Activated T-cell treated with anti-CD3 and anti-CD28 coated beads, Interleukin-2, amount 50 U/mL, for 72 hours (primary cell): Measurements from ENCODE around the gene COL26A1. TPM values are rescaled to one million over a fixed set of nuclear protein-coding genes. Genes with fewer than 3 reads are reported as not detected.

Experiments
- ATAC-seq, 2 donors: fragments of 150-1000 bp; cut with Tn5 transposase; replicated peaks in 1 of 2; 2 replicates each; pipeline ENCODE4 v1.10.0; 2021; ENCODE audit warnings: moderate library complexity in 2 of 2, mild to moderate bottlenecking in 1 of 2
- DNase-seq, 2 donors: peaks; one replicate each; pipeline ENCODE4 v3.0.0; 2021 to 2022; ENCODE audit warnings: mixed read lengths in 1 of 2
- H3K27ac Mint-ChIP-seq: one replicate; pipeline ENCODE4 v1.8.0; 2022; ENCODE audit warnings: mild to moderate bottlenecking, moderate library complexity, mixed read lengths
- H3K27me3 Mint-ChIP-seq: one replicate; pipeline ENCODE4 v1.8.0; 2022; ENCODE audit warnings: low read depth, mixed read lengths
- H3K36me3 Mint-ChIP-seq, 2 donors: one replicate each; pipeline ENCODE4 v1.8.0; 2022; ENCODE audit warnings: mixed read lengths in 2 of 2, mild to moderate bottlenecking in 1 of 2; ENCODE audit not compliant: insufficient read depth in 2 of 2
- H3K4me1 Mint-ChIP-seq: one replicate; pipeline ENCODE4 v1.8.0; 2022; ENCODE audit warnings: low read depth, mixed read lengths
- H3K4me3 Mint-ChIP-seq, 2 donors: one replicate each; pipeline ENCODE4 v1.8.0; 2022; ENCODE audit warnings: mild to moderate bottlenecking in 2 of 2, mixed read lengths in 2 of 2, moderate library complexity in 2 of 2
- H3K9me3 Mint-ChIP-seq, 2 donors: one replicate each; pipeline ENCODE4 v1.8.0; 2022; ENCODE audit warnings: mixed read lengths in 2 of 2
- total RNA-seq, 2 donors: library from RNA; stranded (reverse); gene quantifications; one replicate each; pipeline ENCODE4 v1.2.3, GENCODE V29; 2022

The COL26A1 gene
- total RNA-seq, 2 donors from 2014 or later = 0.22 TPM; not detected in 1

DNA sequence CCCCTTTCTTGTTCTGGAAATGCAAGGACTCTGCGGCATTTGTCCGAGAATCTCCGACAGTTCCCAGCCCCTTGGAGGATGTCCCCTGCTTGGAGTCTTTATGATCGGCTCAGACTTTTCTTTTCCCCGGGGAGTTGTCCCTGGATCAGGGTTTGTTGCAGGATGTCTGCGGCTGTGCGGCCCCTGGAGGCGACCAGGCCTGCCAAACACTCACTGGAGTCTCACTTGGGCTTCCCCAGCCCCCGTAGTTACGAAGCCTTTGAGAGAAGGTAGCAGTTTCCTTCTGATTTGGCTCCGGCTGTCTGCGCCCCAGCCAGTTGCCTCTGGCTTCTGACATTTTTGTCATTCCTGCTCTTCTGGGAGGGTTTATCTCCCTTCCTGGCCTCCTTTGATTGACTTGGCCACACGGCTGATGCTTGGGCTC is 16.1 kb downstream of the COL26A1 start:
- no peak for DNase-seq
- ATAC-seq = no peak
- H3K27me3 Mint-ChIP-seq = no peaks in the 10 kb centered on the region
- H3K36me3 Mint-ChIP-seq = no peaks in the 10 kb centered on the region
- no peak overlapping the region for H3K4me3 Mint-ChIP-seq
- H3K27ac Mint-ChIP-seq = no peak overlapping the region
- H3K9me3 Mint-ChIP-seq = no peaks in the 10 kb centered on the region
- no peaks in the 10 kb centered on the region for H3K4me1 Mint-ChIP-seq

DNA sequence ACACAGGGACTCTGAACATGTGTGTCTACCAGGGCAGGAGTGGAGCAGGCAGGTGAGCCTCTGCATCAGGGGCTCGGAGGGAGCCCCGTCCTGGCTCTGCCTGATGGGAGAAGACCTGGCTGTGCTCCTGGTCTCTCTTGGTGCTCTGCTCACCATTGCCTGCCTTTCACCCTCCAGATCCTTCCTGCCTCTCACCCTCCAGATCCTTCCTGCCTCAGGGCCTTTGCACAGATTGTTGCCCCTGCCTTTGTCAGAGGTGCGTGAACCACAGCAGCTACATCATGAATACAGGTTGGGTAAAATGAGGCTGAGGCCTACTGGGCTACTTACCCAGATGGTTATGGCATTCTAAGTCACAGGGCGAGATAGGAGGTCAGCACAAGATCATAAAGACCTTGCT is 16.6 kb downstream of the COL26A1 start:
- H3K27me3 Mint-ChIP-seq = no peaks in the 10 kb centered on the region
- no peaks in the 10 kb centered on the region for H3K4me1 Mint-ChIP-seq
- ATAC-seq = no peak
- no peaks in the 10 kb centered on the region for H3K36me3 Mint-ChIP-seq
- no peak overlapping the region for H3K27ac Mint-ChIP-seq
- no peaks in the 10 kb centered on the region for H3K9me3 Mint-ChIP-seq
- DNase-seq = no peak
- H3K4me3 Mint-ChIP-seq = no peak overlapping the region

DNA sequence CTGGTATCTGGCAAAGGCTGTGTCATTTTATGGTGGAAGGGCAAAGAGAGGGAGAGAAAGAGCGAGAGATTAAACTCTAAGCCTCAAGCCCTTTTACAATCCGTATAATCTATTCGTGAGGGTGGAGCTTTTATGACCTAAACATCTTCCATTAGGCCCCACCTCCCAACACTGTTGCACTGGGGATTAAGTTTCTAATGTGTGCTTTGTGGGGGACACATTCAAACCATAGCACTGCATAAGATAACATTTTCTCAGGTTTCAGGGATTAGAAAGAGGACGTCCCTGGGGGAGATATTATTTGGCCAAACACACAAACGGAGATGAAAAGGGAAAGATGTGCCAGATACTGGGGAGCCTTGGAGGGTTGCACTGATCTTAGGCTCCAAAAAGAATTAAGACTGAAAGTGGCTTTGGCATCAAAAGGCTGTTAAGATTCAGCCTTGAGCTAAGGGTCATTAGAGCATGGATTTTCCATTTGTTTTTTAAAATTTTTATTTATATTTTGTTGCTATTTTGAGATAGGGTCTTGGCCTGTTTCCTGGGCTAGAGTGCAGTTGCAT is 19.0 kb downstream of the COL26A1 start:
- no peak overlapping the region for H3K27ac Mint-ChIP-seq
- H3K27me3 Mint-ChIP-seq = no peaks in the 10 kb centered on the region
- no peaks in the 10 kb centered on the region for H3K9me3 Mint-ChIP-seq
- no peaks in the 10 kb centered on the region for H3K36me3 Mint-ChIP-seq
- no peaks in the 10 kb centered on the region for H3K4me1 Mint-ChIP-seq
- no peak overlapping the region for H3K4me3 Mint-ChIP-seq
- ATAC-seq (no peak), DNase-seq (no peak)

- no peaks in the 10 kb centered on the region for H3K36me3 Mint-ChIP-seq
- no peaks in the 10 kb centered on the region for H3K9me3 Mint-ChIP-seq
- H3K4me1 Mint-ChIP-seq = no peaks in the 10 kb centered on the region
- ATAC-seq = no peak
- no peak for DNase-seq
- no peak overlapping the region for H3K4me3 Mint-ChIP-seq
- H3K27ac Mint-ChIP-seq = no peak overlapping the region
- H3K27me3 Mint-ChIP-seq = no peaks in the 10 kb centered on the region
These were observed 20.3 kb downstream of the COL26A1 start for GRCh38 chr7:101382937-101383336.

DNA sequence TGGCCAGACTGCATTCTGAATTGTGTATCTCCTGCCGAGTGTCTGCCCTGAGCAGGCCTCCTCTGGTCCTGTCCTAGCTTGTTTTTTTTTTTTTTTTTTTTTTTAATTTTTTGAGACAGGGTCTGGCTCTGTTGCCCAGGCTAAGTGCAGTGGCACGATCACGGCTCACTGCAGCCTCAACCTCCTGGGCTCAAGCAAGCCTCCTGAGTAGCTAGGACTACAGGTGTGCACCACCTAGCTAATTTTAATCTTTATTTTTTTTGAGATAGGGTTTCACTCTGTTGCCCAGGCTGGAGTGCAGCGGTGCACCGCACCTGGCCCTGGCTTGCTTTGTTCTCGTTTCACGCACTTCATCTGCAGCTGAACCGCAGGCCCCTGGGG is 23.5 kb downstream of the COL26A1 start:
- Mint-ChIP-seq H3K36me3 (no peaks in the 10 kb centered on the region), H3K27ac (no peak overlapping the region), H3K9me3 (no peaks in the 10 kb centered on the region), H3K4me1 (peaks cover 8% of the 10 kb centered on the region), H3K4me3 (no peak overlapping the region), H3K27me3 (no peaks in the 10 kb centered on the region)
- ATAC-seq = no peak
- no peak for DNase-seq

DNA sequence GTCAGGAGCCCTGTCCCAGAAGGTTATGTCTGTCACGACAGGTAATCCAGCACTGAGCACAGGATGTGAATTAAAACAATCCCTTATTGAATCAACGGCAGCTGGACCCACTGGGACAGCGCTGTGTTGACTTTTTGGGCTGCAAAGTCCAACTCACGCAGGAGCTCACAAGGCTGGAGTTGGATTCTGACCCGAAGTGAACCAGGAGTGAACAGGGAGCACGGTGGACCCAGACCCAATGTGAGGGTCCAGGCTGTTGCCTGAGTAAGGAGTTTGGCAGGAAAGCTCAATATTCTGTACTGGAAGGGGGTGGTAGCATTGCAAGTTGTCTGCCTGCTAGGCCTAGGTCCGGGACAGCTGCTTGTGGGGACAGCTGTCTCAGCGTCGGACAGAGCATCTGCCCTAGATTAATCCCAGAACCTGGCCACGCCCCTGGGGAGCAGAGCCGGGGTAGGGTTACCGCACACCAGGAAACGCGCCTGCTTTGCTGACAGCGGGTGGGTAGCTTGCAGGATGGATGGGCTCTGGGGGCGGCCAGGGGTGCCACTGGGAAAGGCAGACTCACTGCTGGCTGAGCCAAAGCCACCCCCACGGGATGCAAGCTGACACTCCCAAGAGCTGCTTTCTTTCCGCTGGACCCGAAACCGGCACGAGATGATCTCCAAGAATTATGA is 24.0 kb downstream of the COL26A1 start:
- H3K36me3 Mint-ChIP-seq = no peaks in the 10 kb centered on the region
- H3K27ac Mint-ChIP-seq = no peak overlapping the region
- ATAC-seq (no peak), DNase-seq (peak in 1 of 2 donors; percentile 4)
- H3K27me3 Mint-ChIP-seq = no peaks in the 10 kb centered on the region
- peak overlapping the region in 1 of 2 donors; percentile 59 for H3K4me3 Mint-ChIP-seq
- peaks cover 13% of the 10 kb centered on the region for H3K4me1 Mint-ChIP-seq
- no peaks in the 10 kb centered on the region for H3K9me3 Mint-ChIP-seq

DNA sequence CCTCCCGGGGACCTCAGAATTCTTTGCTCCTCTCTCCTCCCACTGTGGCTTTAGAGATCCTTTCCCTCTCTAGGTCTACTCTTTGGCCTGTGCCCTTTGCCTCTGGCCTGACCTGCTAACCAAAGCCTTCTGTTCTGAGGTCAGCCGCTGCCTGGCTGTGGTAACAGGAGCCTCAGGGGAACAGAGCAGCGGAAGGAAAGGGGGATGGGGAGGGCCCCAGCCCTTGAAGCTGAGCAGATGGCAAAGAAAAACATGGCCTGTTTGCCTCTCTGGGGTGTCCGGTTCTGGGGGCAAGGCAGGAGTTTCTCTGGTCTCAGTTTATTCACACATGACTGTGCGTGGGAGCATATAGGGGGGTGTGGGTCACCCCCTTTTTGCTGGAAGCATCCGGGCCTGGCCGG is 28.2 kb downstream of the COL26A1 start:
- peak; percentile 87 to 91 for ATAC-seq
- H3K27ac Mint-ChIP-seq = peak overlapping the region; percentile 82
- H3K4me1 Mint-ChIP-seq = peaks cover 16% of the 10 kb centered on the region
- DNase-seq = peak; percentile 50 to 61
- H3K36me3 Mint-ChIP-seq = no peaks in the 10 kb centered on the region
- no peaks in the 10 kb centered on the region for H3K27me3 Mint-ChIP-seq
- H3K4me3 Mint-ChIP-seq = peak overlapping the region; percentile 54 to 58
- H3K9me3 Mint-ChIP-seq = no peaks in the 10 kb centered on the region

- H3K27me3 Mint-ChIP-seq = no peaks in the 10 kb centered on the region
- H3K4me1 Mint-ChIP-seq = peaks cover 16% of the 10 kb centered on the region
- no peaks in the 10 kb centered on the region for H3K36me3 Mint-ChIP-seq
- H3K4me3 Mint-ChIP-seq = no peak overlapping the region
- H3K27ac Mint-ChIP-seq = no peak overlapping the region
- H3K9me3 Mint-ChIP-seq = no peaks in the 10 kb centered on the region
- ATAC-seq (no peak), DNase-seq (no peak)
These were observed 29.3 kb downstream of the COL26A1 start for GRCh38 chr7:101391991-101392390.

GRCh38 chr7:101393865-101394264 is 31.2 kb downstream of the COL26A1 start:
- Mint-ChIP-seq H3K27me3 (no peaks in the 10 kb centered on the region), H3K4me3 (no peak overlapping the region), H3K36me3 (no peaks in the 10 kb centered on the region), H3K4me1 (peaks cover 16% of the 10 kb centered on the region), H3K27ac (no peak overlapping the region), H3K9me3 (peaks cover 0 to 1% of the 10 kb centered on the region in 2 donors)
- ATAC-seq (no peak), DNase-seq (no peak)

DNA sequence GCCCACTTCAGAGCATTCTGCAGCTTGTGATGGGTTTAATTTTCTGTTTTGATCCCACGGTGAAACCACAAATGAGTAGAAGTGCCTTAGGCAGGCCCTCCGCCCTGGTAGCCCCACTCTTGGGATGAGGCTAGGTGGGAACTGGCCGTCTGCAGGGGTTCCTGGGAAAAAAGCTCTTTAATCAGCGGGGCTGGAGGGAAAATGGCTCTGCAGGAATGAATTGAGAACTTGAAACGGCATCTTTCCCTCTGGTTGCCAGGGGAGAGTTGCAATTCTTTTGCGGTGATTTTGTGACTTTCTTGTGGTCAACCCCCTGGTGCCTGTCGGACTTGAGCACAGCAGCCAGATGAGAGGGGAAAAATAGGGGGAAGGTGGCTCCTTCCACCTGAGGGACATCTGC is 32.7 kb downstream of the COL26A1 start:
- Mint-ChIP-seq H3K36me3 (no peaks in the 10 kb centered on the region), H3K9me3 (peaks cover 0 to 1% of the 10 kb centered on the region in 2 donors), H3K27ac (no peak overlapping the region), H3K27me3 (no peaks in the 10 kb centered on the region), H3K4me1 (peaks cover 16% of the 10 kb centered on the region), H3K4me3 (no peak overlapping the region)
- no peak for ATAC-seq
- no peak for DNase-seq

DNA sequence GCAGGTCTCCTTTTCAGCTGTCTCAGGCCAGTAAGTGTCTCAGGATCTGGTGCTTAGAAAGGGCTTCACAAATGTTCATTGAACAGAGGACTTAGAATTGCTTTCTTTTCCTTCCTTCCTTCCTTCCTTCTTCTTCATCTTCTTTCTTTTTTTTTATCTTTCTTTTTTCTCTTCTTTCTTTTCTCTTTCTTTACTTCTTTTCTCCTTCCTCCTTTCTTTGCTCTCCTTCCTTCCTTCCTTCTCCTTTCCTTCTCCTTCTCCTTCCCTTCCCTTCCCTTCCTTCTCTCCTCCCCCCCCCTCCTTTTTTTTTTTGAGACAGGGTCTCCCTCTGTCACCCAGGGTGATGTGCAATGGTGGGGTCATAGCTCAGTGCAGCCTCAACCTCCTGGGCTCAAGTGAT is 34.6 kb downstream of the COL26A1 start:
- no peak for DNase-seq
- Mint-ChIP-seq H3K27me3 (peaks cover 10% of the 10 kb centered on the region), H3K4me1 (no peaks in the 10 kb centered on the region), H3K9me3 (peaks cover 0 to 1% of the 10 kb centered on the region in 2 donors), H3K4me3 (no peak overlapping the region), H3K36me3 (no peaks in the 10 kb centered on the region), H3K27ac (peak overlapping the region; percentile 36)
- no peak for ATAC-seq

- ATAC-seq (no peak), DNase-seq (no peak)
- Mint-ChIP-seq H3K9me3 (peaks cover 0 to 1% of the 10 kb centered on the region in 2 donors), H3K4me3 (no peak overlapping the region), H3K4me1 (no peaks in the 10 kb centered on the region), H3K27me3 (peaks cover 12% of the 10 kb centered on the region), H3K27ac (no peak overlapping the region), H3K36me3 (no peaks in the 10 kb centered on the region)
These were observed 35.2 kb downstream of the COL26A1 start for GRCh38 chr7:101397770-101398324.

DNA sequence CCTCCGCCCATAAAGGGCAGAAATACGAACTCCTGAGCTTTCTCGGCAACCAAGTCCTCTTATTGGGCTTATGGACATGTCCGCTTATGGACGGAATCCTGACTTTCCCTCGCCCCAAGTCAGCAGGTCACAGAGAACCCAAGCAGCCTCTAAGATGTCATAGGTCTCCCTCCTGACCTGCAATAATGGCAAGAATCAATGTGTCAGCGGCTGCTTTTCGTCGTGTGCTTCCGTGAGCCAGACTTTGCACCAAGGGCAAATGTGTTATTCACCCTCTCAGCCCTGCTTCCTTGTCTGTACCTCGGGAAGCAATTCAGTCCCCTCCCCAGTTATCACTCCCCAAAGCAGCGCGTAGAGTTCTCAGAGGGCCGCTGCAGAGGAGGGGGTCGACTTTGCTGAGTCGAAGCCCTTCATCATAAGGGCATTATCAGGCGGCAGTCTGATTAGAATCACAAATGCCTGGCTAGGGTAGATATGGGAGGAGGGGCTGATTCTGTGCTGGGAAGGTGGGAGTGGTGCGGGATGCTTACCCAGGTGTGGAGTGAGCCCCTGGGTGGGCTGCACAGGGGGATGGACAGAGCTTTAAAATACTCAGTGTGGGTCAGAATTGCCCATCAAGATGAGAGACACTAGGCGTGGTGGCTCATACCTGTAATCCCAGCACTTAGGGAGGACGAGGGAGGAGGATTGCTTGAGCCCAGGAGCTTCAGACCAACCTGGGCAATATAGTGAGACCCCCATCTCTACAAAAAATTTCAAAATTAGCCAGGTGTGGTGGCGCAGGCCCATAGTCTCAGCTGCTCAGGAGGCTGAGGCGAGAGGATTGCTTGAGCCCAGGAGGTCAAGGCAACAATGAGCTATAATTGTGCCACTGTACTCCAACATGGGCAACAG is 36.0 kb downstream of the COL26A1 start:
- Mint-ChIP-seq H3K9me3 (peaks cover 0 to 1% of the 10 kb centered on the region in 2 donors), H3K27ac (no peak overlapping the region), H3K36me3 (no peaks in the 10 kb centered on the region), H3K27me3 (peaks cover 15% of the 10 kb centered on the region), H3K4me1 (no peaks in the 10 kb centered on the region), H3K4me3 (no peak overlapping the region)
- no peak for DNase-seq
- ATAC-seq = no peak
